ENCODE data around the gene ACTN4.

GRCh38 chr19:38696729-38697055 lies 49.2 kb downstream of the ACTN4 start:
- no peak for TF ChIP-seq CTCF (conservative IDR thresholded peaks at IDR 0.05; ENCODE audit: low read length)
- no peak for TF ChIP-seq EZH2phosphoT487 (IDR thresholded peaks at IDR 0.05; ENCODE audit: borderline replicate concordance, low read depth, low read length)
